ENCODE measurements around the gene FLVCR1.

GRCh38 chr1:212917134-212917485, 59.0 kb downstream of the FLVCR1 start:
- TF ChIP-seq CTCF (IDR thresholded peaks at IDR 0.05) (no peak), ZFX (IDR thresholded peaks at IDR 0.05; ENCODE audit: borderline replicate concordance) (no peak)

Data from 22Rv1 (cell line).